RWPE1 (cell line): ENCODE data around the gene CT45A5.
"Not testable (repeated sequence)": the region's sequence is repeated elsewhere in the genome, so short reads cannot be mapped to it uniquely, and the experiment has no call there.

Experiments used
- CTCF ChIA-PET: fragments of 350-600 bp; sonication (Branson Sonifier 250); formaldehyde crosslinking; extraction: SDS; loops from one replicate; lab custom pipeline; 2021; lab: Yijun Ruan, JAX
- POLR2A ChIA-PET: fragments of 400-600 bp; formaldehyde crosslinking; extraction: SDS; loops from one replicate; lab custom pipeline; 2020; ENCODE audit warnings: antibody characterized with exemption; ENCODE audit not compliant: low non-redundant PET; lab: Yijun Ruan, JAX
- DNase-seq: peaks from one replicate; pipeline ENCODE4 v3.0.0; 2012; ENCODE audit warnings: low spot score
- H3K27ac ChIP-seq: fragments of 450-650 bp; 2 replicates; pipeline ENCODE4 v1.5.1; 2017
- TF ChIP-seq, protein P1 (sequence below): fragments of 450-650 bp; conservative IDR thresholded peaks from 2 replicates; pipeline ENCODE4 v1.5.1; 2017; ENCODE audit warnings: low read depth, mild to moderate bottlenecking

CT45A5 gene

GRCh38 chrX:135785403-135785802 is at the start of gene CT45A5:
TSS of gene CT45A5 (minus strand) at chrX:135785503. CDS start at chrX:135781729, 3,774 bp downstream.
- POLR2A ChIA-PET, H3K27ac ChIP-seq, CTCF ChIA-PET: not testable (repeated sequence)

DNA sequence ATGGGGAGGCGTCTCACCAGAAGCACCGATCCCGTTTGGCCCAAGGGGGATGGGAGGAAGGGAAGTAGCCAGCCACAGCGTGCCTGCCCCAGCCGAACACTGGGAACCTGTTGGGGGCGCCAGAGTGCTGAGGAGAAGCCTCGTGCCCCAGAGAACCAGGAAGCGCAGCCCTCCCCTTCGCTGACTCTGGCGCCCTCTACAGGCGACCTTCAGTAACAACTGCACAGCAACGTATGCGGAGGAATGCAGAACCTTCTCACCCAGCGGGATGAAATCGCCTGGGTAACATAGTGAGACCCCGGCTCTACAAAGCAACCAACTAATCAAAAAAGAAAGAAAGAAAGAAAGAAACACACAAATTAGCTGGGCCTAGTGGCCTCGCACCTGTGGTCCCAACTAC is 34.6 kb upstream of the CT45A5 start, which contains the start of gene CT45A2:
TSS of gene CT45A2 (minus strand) at position 101 of the 400 bp plus-strand sequence. CDS start 3,747 bp downstream, outside the sequence.
- H3K27ac ChIP-seq, DNase-seq, CTCF ChIA-PET, POLR2A ChIA-PET: not testable (repeated sequence)

More at GRCh38 chrX:135785403-135785802, at the start of gene CT45A5:
- not testable (repeated sequence) for DNase-seq

DNA sequence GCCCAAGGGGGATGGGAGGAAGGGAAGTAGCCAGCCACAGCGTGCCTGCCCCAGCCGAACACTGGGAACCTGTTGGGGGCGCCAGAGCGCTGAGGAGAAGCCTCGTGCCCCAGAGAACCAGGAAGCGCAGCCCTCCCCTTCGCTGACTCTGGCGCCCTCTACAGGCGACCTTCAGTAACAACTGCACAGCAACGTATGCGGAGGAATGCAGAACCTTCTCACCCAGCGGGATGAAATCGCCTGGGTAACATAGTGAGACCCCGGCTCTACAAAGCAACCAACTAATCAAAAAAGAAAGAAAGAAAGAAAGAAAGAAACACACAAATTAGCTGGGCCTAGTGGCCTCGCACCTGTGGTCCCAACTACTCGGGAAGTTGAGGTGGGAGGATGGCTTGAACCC is 17.4 kb upstream of the CT45A5 start, which contains the start of gene CT45A6:
TSS of gene CT45A6 (minus strand) at position 101 of the 400 bp plus-strand sequence. CDS start 3,794 bp downstream, outside the sequence.
- H3K27ac ChIP-seq, DNase-seq, CTCF ChIA-PET, POLR2A ChIA-PET: not testable (repeated sequence)

- POLR2A ChIA-PET, H3K27ac ChIP-seq, CTCF ChIA-PET, DNase-seq: not testable (repeated sequence)
Measured at GRCh38 chrX:135768091-135768490, 17.2 kb downstream of the CT45A5 start, which contains the start of gene CT45A3. TSS of gene CT45A3 (minus strand) at chrX:135768191. CDS start at chrX:135764444, 3,747 bp downstream.

GRCh38 chrX:135744739-135745138 is 40.6 kb downstream of the CT45A5 start:
- CTCF ChIA-PET, POLR2A ChIA-PET, H3K27ac ChIP-seq, DNase-seq: not testable (repeated sequence)

- ChIA-PET POLR2A (no interaction called here), CTCF (no interaction called here)
- no peak for DNase-seq
- TF ChIP-seq, protein P1, sequence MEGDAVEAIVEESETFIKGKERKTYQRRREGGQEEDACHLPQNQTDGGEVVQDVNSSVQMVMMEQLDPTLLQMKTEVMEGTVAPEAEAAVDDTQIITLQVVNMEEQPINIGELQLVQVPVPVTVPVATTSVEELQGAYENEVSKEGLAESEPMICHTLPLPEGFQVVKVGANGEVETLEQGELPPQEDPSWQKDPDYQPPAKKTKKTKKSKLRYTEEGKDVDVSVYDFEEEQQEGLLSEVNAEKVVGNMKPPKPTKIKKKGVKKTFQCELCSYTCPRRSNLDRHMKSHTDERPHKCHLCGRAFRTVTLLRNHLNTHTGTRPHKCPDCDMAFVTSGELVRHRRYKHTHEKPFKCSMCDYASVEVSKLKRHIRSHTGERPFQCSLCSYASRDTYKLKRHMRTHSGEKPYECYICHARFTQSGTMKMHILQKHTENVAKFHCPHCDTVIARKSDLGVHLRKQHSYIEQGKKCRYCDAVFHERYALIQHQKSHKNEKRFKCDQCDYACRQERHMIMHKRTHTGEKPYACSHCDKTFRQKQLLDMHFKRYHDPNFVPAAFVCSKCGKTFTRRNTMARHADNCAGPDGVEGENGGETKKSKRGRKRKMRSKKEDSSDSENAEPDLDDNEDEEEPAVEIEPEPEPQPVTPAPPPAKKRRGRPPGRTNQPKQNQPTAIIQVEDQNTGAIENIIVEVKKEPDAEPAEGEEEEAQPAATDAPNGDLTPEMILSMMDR: no peak
- no peak overlapping the region for H3K27ac ChIP-seq
Measured at GRCh38 chrX:135741192-135741715, 44.0 kb downstream of the CT45A5 start.

DNA sequence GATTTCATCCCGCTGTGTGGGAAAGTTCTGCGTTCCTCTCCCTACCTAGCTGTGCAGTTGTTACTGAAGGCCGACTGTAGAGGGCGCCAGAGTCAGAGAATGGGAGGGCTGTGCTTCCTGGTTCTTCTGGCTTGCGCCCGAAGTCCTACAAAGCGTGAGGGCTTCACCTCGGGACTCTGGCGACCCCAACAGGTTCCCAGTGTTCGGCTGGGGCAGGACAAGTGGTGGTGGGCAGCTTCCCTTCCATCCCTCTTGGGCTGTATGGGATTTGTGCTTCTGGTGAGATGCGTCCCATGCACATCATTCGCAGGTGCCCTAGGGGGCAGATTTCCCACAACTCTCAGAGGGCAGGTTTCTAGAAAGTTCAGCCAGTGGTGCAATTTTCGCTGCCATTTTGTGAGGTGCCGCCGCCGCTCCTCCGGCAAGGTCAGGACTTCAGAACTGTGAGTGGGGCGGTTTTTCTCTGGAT is 44.6 kb downstream of the CT45A5 start:
- ChIA-PET POLR2A (no interaction called here), CTCF (interaction anchor here (0.7 to 1.1 kb wide), 2 partner anchors 48 to 149 kb away, joined by 3 read pairs; no protein-coding TSS in a partner anchor)
- TF ChIP-seq, protein P1: peak; percentile 27
- H3K27ac ChIP-seq: no peak overlapping the region
- peak; percentile 4 for DNase-seq

- POLR2A ChIA-PET: no interaction called here
- DNase-seq: no peak
- TF ChIP-seq, protein P1: no peak
- CTCF ChIA-PET: no interaction called here
- no peak overlapping the region for H3K27ac ChIP-seq
Measured at GRCh38 chrX:135737366-135738071, 47.8 kb downstream of the CT45A5 start.

GRCh38 chrX:135734666-135735065 is 50.6 kb downstream of the CT45A5 start:
- DNase-seq, POLR2A ChIA-PET, H3K27ac ChIP-seq, CTCF ChIA-PET: not testable (repeated sequence)
